Urinary bladder (tissue), 4 donors: ENCODE results near the gene ENTPD6. TPM values are rescaled to one million over a fixed set of nuclear protein-coding genes. Genes with fewer than 3 reads are reported as not detected.
"Not testable (repeated sequence)": the region's sequence is repeated elsewhere in the genome, so short reads cannot be mapped to it uniquely, and the experiment has no call there.

Experiments
- DNase-seq: peaks from one replicate; pipeline ENCODE4 v3.0.0-alpha.2; 2015; ENCODE audit errors: extremely low spot score
- H3K27ac ChIP-seq: one replicate; pipeline ENCODE4 v1.5.1; 2013; ENCODE audit warnings: low read depth, mild to moderate bottlenecking, moderate library complexity
- H3K36me3 ChIP-seq: one replicate; pipeline ENCODE4 v1.6.1; 2013; ENCODE audit warnings: mild to moderate bottlenecking, moderate library complexity; ENCODE audit not compliant: insufficient read depth
- H3K4me1 ChIP-seq: one replicate; pipeline ENCODE4 v1.6.1; 2013; ENCODE audit warnings: mild to moderate bottlenecking, moderate library complexity; ENCODE audit not compliant: insufficient read depth
- H3K4me3 ChIP-seq: one replicate; pipeline ENCODE4 v1.5.1; 2013; ENCODE audit warnings: low read depth, low read length
- WGBS: extraction: QIAGEN DNeasy Blood & Tissue Kit; methylation state at CpG from one replicate; pipeline ENCODE4 v1.1.7; 2013; 5-methylcytosine and 5-hydroxymethylcytosine counted together
- polyA plus RNA-seq: library from polyadenylated mRNA; stranded (reverse); fragments of 200-250 nt; gene quantifications from one replicate; pipeline ENCODE4 v1.2.3, GENCODE V29; 2013
- total RNA-seq: library from RNA; depleted of rRNA; stranded (reverse); fragments of >200 nt; gene quantifications from one replicate; pipeline ENCODE4 v1.2.3, GENCODE V29; 2014
- donor health status: healthy with polysubstance abuse.
- donor health status: healthy.

Gene ENTPD6
- total and polyA plus RNA-seq, 2 donors, result 19.2 to 45.4 TPM

DNA sequence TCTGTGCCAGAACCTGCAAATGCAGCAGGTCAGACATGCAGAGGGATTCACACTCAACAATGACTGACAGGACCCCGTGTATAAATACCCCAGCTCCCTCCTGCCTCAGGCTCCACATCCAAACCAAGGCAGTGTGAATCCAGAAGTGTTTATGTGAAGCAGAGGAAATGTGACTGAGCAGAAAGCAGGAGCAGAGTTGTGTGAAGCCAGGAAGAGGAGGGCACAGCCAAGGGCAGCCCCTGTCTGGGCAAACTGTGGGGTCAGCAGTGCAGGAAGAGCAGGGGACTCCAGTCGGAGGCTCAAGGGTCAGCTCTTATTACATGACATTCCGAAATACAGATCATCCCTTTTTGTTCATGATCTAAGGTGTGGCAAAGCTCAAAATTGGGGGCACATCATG lies 19.3 kb upstream of the ENTPD6 start:
- DNase-seq, result no peak
- Histone ChIP-seq H3K4me3 (no peak overlapping the region), H3K36me3 (no peaks in the 10 kb centered on the region), H3K4me1 (no peaks in the 10 kb centered on the region), H3K27ac (no peak overlapping the region)
- 60% methylated on average over 3 of the region's 3 CpGs for WGBS

DNA sequence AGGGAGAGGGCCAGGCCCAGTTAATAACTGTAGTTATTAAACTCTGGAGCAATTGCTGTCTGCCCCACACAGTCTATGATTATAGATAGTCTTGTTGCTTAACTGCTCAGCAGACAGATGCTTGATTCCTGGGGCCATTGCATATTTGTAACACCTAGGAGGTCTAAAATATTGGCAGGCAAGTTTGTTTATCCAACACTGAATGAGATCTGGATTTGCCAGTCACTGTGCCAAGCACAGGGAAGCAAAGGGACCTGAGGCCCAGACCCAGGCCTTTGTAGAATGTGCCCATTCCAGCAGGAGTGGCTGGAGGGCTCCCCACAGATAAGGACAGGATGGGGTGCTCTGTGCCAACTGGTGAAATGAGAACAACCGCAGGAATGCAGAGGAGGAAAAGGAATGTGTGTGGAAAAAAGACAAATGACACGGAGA lies 17.6 kb upstream of the ENTPD6 start:
- Histone ChIP-seq H3K27ac (no peak overlapping the region), H3K4me1 (no peaks in the 10 kb centered on the region), H3K36me3 (no peaks in the 10 kb centered on the region), H3K4me3 (no peak overlapping the region)
- no peak for DNase-seq
- 65% methylated on average over 2 of the region's 2 CpGs for WGBS

DNA sequence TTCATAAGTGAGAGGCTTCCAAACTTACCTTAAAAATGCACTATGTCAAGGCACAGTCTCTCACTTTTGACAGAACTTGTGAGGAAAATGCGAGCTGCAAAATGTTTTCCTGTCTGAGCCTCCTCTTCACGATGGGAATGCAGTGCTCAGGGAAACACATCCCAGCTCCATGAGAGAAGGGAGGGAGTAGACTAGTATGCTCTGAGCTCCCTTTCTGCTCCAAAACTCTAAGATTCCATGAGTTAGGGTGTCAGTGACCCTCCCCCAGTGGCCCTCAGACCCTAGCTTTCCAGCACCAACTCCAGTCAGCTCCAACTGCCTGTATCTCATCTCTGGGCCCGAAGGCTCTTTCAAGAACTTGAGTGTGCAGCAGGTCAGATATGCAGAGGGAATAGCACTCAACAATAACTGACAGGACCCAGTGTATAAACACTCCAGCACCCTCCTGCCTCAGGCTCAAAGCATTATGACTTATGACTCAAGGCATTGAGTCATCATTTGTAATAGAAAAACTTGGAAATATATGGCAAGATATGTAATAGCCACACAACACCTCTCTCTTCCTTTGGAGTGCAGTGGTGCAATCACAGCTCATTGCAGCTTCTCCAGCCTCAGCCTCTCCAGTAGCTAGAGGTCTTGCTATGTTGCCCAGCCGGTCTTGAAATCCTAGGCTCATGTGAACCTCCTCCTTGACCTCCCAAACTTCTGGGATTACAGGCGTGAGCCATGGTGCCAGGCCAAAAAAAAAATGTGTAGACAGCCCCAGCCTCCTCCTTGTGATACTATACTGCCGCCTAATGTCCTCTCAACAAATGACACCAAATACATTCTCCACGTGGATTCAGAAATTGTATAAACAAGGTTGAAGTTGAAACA lies 16.7 kb upstream of the ENTPD6 start:
- Histone ChIP-seq H3K36me3 (no peaks in the 10 kb centered on the region), H3K27ac (no peak overlapping the region), H3K4me3 (no peak overlapping the region), H3K4me1 (no peaks in the 10 kb centered on the region)
- no peak for DNase-seq
- 30% methylated on average over 7 of the region's 7 CpGs for WGBS

DNA sequence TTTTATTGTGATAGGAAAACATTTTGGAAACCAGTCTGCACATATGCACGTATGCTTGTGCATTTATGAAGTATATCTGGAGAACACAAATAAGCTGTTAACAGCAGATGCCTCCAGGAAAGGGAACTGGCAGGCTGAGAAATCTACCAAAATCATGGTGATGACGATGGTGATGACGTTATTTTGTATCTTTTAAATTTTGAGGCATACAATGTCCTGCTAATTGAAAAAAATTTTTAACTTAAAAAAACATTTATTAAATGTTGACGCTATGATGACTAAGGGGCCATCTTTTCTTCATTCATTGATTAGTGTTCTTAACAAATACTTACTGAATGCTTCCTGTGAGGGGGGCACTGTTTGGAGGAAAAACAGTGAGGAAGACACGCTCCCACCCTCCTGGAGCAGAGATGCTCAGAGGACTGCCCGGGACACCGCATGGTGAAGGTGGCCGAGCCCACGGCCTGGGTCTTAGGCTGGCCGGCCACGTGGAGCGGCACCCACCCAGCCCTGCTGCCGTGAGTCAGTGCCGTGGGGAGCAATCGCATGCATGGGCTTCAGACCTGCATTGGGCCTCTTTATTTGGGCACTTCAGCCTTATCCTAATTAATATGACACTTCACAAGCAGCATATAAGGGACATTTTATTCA lies 15.9 kb upstream of the ENTPD6 start:
- Histone ChIP-seq H3K4me3 (no peak overlapping the region), H3K27ac (no peak overlapping the region), H3K4me1 (no peaks in the 10 kb centered on the region), H3K36me3 (no peaks in the 10 kb centered on the region)
- WGBS, result 60% methylated on average over 15 of the region's 15 CpGs
- no peak for DNase-seq

DNA sequence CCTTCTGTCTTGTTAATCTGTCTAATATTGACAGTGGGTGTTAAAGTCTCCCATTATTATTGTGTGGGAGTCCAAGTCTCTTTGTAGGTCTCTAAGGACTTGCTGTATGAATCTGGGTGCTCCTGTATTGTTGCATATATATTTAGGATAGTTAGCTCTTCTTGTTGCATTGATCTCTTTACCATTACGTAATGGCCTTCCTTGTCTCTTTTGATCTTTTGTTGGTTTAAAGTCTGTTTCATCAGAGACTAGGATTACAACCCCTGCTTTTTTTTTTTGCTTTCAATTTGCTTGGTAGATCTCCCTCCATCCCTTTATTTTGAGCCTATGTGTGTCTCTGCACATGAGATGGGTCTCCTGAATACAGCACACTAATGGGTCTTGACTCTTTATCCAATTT lies 11.1 kb upstream of the ENTPD6 start:
- H3K27ac ChIP-seq, H3K36me3 ChIP-seq, H3K4me1 ChIP-seq, DNase-seq, H3K4me3 ChIP-seq: not testable (repeated sequence)
- WGBS, result 87% methylated on average over 1 of the region's 1 CpG

DNA sequence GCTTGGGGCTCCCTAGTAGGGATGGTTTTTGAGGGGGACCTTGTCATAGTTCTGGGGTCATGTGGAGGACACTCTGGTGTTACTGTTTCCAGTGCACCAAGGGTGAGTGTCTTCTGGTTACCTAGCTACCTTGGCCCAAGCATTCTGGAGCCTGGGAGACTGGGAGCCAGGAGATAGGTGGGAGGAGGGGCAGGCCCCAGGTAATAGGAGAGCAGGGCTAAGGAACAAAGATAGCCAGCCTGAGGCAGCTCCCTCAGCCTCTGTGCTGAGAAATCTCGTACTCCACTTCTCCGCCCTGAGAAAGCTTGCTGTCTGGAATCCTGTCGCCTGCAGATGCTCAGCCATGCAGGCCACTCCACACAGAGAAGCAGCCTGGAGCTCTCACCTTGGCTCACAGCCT lies 8.3 kb upstream of the ENTPD6 start:
- DNase-seq, result no peak
- H3K36me3 ChIP-seq, result no peaks in the 10 kb centered on the region
- no peak overlapping the region for H3K27ac ChIP-seq
- no peaks in the 10 kb centered on the region for H3K4me1 ChIP-seq
- no peak overlapping the region for H3K4me3 ChIP-seq
- 67% methylated on average over 3 of the region's 3 CpGs for WGBS

DNA sequence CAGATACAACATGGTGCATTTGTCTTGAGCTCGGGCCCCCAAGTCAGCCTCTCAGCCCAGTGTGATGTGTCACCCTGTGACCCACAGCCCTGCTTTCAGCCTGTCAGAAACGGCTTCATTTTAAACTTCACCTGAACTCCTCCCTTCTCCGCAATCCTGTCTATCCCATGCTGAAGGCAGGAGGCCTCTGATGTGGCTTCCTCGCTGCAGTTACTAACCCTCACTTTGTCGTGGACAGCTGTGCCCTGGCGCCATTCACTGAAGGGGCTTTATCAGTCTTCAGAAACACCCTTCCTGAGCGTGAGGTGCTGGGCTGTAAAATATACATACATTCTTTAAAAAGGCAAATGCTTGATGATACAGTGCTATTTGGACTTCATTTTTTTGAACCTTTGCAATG lies 7.9 kb upstream of the ENTPD6 start:
- WGBS, result 51% methylated on average over 7 of the region's 7 CpGs
- no peak overlapping the region for H3K4me3 ChIP-seq
- no peak overlapping the region for H3K27ac ChIP-seq

DNA sequence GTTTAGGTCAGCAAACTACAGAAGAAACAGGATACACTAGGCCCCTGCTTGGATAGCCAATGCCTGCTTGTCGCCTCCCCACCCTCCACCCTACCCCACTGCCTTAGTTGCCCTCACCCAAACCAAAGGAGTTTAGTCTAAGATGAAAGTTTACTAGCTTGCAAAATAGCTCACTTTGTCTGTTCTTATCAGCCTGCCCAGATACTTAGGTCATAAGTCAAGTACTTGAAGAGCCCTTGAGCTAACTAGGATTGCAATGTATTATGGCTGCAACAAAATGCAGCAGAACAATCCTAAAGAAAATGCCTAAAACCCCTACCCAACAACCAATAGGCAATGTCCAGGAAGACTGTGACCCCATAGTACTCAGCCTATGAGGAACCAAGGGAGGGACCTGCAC lies 7.3 kb upstream of the ENTPD6 start:
- no peak overlapping the region for H3K27ac ChIP-seq
- no peaks in the 10 kb centered on the region for H3K4me1 ChIP-seq
- 54% methylated on average over 1 of the region's 1 CpG for WGBS
- no peak overlapping the region for H3K4me3 ChIP-seq
- H3K36me3 ChIP-seq, result no peaks in the 10 kb centered on the region
- DNase-seq, result no peak

More for the DNA sequence above, 7.9 kb upstream of the ENTPD6 start:
- no peaks in the 10 kb centered on the region for H3K36me3 ChIP-seq
- H3K4me1 ChIP-seq, result no peaks in the 10 kb centered on the region
- no peak for DNase-seq

DNA sequence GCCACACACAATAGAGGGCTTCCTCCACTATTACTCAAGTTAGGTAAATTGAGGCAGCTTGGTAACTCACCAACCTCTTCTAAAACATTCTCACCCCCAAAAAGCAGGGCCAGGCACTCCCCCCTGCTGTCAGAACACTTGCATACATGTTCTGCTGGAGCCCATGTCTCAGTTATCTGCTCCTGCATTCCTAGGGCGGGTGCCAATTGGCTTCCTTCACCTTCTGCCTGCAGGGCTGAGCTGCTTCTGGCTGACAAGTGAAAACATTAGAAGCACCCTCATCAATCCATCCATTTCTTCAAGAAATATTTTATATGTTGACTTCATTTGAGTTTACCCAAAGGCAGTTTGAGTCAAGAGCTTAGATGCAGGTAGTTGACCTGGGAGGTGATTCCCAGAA lies 4.5 kb upstream of the ENTPD6 start:
- 42% methylated on average over 1 of the region's 1 CpG for WGBS
- Histone ChIP-seq H3K27ac (no peak overlapping the region), H3K4me3 (no peak overlapping the region), H3K36me3 (no peaks in the 10 kb centered on the region), H3K4me1 (no peaks in the 10 kb centered on the region)
- DNase-seq, result no peak

DNA sequence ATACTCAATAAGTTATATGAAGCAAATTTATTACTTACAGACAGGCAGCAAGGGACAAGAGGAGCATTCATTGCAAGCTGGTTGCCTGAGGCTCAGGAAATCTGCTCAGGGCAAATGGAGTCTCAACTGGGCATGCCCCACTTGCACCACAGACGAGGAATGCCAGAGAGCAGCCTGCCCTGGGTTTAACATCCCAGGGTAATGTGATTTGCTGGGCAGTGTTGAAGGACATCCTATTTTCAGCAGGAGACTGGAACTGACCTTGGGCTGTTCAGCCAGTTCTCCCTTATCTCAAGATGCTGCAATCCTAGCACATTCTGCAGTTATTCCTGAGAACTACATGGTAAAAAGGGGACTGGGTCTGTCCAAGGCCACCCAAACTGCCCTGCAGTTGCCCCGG lies 3.8 kb upstream of the ENTPD6 start:
- no peaks in the 10 kb centered on the region for H3K36me3 ChIP-seq
- 46% methylated on average over 2 of the region's 2 CpGs for WGBS
- no peaks in the 10 kb centered on the region for H3K4me1 ChIP-seq
- no peak overlapping the region for H3K4me3 ChIP-seq
- no peak overlapping the region for H3K27ac ChIP-seq
- DNase-seq, result no peak

DNA sequence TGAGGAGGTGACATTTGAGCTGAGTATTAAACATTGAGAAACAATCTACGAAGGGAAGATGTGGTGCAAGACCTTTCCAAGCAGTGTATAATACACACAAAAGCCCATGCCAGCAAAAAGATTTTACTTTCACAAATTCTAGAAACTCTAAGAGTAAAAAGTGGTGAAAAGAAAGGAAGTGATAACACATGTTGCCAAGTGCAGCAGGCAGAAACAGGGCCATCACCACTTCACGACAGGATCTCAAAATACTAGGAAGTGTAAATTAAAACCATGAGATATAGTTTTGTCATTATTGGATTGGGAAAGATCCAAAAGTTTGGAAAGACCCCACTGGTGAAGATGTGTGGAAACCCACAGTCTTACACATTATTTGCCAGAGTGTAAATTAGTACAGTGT lies 1.7 kb upstream of the ENTPD6 start:
- no peak for DNase-seq
- no peak overlapping the region for H3K27ac ChIP-seq
- WGBS, result 75% methylated on average over 2 of the region's 2 CpGs

DNA sequence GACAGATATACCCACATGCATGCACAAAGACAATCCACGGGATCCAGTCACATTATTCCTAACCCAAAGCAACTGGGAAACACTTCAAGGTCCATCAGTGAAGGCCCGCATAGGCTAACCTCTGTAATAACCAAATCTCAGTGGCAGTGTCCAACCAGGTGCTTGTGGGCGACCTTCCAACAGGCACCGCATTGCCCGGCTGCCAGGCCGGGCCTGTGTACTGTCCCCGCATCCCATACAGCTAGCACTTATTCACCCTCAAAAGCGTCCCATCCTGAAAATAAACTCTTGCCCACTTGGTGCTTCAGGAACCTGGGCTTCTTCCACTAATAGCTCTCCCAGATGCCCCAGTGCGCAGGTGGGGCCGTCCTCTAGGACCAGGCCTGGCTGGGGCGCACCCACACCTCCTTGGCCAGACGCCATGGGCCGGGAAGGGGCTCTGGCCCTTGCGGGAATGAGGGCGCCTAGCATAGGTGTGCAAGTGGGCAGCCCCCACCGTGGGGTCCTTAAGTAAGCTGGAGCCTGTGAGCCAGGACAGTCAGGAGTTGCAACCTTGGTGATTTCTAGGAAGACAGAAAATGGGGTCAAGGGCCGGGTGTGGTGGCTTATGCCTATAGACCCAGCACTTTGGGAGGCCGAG lies 1.1 kb upstream of the ENTPD6 start:
- H3K4me3 ChIP-seq, result no peak overlapping the region
- no peak for DNase-seq
- no peaks in the 10 kb centered on the region for H3K4me1 ChIP-seq
- H3K36me3 ChIP-seq, result no peaks in the 10 kb centered on the region
- H3K27ac ChIP-seq, result no peak overlapping the region
- WGBS, result 90% methylated on average over 18 of the region's 18 CpGs

More for the DNA sequence above, 1.7 kb upstream of the ENTPD6 start:
- H3K36me3 ChIP-seq, result no peaks in the 10 kb centered on the region
- no peaks in the 10 kb centered on the region for H3K4me1 ChIP-seq
- H3K4me3 ChIP-seq, result no peak overlapping the region

DNA sequence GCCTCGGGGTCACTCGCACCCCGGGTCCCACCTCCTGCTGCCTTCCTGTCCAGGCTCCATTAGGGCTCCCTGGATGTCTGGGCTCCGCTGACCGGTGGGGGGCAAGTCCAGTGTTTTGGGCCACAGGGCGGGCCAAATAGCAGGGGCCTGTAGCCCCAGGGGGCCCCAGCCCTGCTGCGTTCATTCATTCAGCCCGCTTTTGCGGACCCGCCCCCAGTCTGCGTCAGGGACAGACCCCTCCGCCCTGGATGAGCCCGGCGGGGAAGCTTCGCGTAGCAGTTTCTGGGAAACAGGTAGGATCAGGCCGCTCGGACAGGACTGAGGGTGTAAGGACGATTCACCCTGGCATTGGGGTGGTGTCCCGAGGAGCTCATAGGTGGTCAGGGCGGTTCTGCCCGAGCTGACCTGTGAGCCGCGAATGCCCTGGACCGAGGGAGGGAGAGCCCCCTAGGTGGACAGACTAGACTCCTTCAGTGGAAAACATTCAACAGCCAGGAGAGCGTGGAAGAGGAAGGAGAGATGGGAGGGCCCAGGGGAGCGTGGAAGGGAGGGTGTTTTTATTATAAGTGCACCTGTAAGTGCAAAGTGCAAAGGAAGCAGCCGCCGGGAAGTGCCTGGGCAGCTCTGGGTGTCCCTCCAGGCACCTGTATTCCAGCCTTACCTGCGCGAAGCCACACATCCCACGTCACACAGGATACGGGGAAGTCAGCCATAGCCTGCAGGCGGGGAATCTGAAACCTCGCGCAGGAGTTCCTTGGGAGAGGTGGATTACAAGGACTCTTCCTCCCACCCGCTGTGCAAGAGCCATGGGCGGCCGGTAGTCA lies 662 bp downstream of the ENTPD6 start:
- WGBS, result 6% methylated on average over 39 of the region's 39 CpGs
- peak overlapping the region; percentile 87 for H3K4me3 ChIP-seq
- H3K4me1 ChIP-seq, result no peaks in the 10 kb centered on the region
- DNase-seq, result no peak
- peak overlapping the region; percentile 54 for H3K27ac ChIP-seq
- H3K36me3 ChIP-seq, result no peaks in the 10 kb centered on the region
